GM21381 (cell line): ENCODE results near the gene GPATCH2.
A peak's percentile ranks its signal among the peaks of the same experiment; 100 is the strongest.
"Not testable (repeated sequence)": the region's sequence is repeated elsewhere in the genome, so short reads cannot be mapped to it uniquely, and the experiment has no call there.

Source experiments
- ATAC-seq: cut with Tn5 transposase; IDR thresholded peaks from one replicate; pipeline ENCODE4 v1.9.1; 2021; ENCODE audit warnings: mild to moderate bottlenecking, moderate library complexity; ENCODE audit not compliant: unreplicated experiment

Gene GPATCH2

DNA sequence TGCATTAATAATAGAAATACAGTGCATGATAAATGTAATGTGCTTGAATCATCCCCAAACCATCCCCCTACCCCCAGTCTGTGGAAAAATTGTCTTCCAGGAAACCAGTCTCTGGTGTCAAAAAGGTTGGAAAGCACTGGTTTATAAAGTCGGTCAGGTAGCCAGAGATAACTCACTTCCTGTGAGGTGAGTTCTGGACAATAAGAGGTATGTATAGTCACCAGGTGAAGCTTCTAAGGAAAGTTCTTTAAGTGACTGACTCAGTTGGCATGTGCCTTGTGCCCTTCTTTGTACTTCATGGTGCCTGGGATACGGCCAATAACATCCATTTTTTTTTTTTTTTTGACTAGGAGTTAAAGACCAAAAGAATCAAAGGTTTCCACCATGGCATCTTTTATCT, 103.7 kb downstream of the GPATCH2 start:
- no peak for ATAC-seq

DNA sequence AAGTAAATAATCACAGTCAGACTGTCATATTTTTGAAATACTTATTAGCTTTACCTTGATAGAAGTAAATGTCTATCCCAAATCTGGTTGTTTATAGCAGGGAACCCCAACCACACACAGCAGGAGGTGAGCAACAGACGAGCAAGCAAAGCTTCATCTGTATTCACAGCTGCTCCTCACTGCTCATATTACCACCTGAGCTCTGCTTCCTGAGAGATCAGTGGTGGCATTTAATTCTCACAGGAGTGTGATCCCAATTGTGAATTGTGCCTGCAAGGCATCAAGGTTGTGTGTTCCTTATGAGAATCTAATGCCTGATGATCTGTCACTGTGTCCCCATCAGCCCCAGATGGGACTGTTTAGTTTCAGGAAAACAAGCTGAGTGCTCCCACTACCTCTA, 104.3 kb downstream of the GPATCH2 start:
- ATAC-seq, result no peak

DNA sequence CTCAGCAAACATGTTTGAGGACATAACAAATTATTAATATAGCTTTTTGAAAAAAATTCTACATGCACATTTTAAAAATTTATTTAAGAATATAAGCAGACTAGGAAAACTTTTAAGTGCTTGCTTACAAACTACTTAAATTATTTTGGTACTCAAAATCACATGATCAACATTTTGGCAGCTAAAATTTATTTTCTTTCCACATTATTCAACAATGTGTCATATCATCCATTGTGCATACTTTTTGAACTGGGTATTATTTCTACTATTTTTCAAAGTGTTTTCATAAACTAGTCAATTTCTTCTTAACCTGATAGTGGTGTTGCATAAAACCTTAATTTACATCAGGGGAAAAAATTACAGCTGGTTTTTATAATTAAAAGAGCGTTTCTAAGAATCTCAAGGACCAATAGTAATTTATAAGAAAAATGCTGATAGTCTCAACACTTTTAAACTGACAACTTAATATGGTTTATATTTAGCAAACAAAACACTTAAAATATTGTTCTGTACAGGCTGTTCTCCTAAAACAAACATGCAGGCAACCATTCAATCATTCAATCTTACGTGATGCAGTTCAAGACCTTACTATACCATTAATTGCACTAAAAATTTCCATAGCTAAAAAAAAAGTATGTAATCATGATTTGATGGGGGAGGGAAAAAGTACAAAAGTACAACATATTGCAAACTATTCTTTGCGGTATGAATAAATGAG, 105.0 kb downstream of the GPATCH2 start:
- no peak for ATAC-seq

DNA sequence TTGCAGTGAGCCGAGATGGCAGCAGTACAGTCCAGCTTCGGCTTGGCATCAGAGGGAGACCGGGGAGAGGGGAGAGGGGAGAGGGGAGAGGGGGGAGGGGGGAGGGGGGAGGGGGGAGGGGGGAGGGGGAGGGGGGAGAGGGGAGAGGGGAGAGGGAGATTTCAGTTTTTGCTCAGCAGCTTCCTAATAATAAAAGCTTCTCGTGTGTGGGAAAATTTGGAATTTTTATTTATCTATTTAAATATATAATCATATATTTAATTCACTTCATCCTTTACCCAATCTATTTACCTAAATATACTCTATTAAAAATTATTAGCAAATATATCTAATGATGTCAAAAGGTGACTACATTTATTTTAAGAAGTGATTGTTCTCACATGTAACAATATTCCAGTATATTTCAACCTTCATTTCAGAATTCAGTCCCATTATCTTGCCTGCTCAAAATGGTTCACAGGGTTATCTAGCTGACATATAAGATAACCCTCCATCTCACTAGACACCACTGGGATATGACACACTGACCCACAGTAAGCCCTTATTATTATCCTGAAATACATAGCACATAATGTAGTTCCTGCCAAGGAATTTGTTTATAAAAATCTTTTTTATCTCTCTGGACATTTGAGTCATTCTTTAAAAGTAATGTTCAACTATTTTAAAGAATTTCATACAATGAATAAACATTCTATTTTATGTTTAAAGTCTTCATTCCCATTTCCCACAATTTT, 105.9 kb downstream of the GPATCH2 start:
- ATAC-seq, result no peak

DNA sequence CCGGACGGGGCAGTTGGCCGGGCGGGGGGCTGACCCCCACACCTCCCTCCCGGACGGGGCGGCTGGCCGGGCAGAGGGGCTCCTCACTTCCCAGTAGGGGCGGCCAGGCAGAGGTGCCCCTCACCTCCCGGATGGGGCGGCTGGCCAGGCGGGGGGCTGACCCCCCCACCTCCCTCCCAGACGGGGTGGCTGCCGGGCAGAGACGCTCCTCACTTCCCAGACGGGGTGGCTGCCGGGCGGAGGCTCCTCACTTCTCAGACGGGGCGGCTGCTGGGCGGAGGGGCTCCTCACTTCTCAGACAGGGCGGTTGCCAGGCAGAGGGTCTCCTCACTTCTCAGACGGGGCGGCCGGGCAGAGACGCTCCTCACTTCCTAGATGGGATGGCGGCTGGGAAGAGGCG, 107.0 kb downstream of the GPATCH2 start:
- ATAC-seq, result not testable (repeated sequence)

DNA sequence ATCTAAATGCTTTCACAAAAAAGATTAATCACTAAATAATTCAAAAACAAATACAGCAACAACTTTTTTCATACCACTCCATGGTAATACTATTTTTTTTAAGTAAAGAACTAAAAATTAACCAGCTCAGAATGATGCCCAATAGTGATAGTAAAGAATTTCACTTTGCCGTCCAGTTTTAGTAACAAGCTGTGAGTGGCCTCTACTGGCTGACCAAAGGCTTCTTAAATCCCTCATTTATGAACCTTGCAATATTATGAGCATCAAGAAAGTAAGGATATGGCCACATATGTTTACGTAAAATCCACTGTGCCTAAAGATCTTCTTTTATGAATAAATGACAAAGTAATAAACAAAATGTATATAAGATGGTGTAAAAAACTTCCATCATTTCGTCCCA, 108.6 kb downstream of the GPATCH2 start:
- ATAC-seq, result no peak

DNA sequence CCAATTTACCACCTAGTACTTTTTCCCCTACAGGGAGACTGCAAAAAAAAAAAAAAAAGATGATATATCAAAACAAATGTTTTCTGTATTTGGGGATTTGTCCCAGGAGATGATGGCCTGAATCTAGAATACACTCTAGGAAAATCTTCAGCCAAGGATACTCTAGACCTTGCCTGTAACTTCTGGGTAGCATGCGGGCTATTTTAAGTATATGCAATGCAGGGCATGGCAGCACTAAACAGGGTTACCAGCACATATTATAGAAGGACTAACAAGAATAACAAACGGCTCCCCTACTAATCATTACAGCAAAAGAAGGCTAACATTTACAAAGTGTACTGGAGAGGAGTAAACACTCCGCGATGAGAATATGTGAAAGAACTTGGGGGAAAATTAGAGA, 109.6 kb downstream of the GPATCH2 start:
- ATAC-seq, result no peak

DNA sequence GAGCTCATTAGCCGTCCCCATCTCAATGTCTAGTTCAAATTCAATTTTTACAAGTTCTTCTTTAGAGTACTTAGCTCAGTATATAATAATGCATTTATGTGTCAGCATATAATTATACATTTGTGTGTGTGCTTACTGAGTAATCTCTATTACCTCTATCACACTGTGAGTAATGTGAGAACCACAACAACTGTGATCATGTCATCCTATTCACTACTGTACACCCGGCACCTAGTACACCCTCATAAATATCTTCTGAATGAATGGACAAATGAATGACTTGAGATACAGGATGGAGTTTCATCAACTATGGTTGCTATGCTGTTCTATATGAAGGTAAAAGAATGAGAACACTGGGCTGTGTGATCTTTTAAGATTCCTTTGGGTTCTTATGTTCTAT, 124.0 kb downstream of the GPATCH2 start:
- ATAC-seq, result no peak

DNA sequence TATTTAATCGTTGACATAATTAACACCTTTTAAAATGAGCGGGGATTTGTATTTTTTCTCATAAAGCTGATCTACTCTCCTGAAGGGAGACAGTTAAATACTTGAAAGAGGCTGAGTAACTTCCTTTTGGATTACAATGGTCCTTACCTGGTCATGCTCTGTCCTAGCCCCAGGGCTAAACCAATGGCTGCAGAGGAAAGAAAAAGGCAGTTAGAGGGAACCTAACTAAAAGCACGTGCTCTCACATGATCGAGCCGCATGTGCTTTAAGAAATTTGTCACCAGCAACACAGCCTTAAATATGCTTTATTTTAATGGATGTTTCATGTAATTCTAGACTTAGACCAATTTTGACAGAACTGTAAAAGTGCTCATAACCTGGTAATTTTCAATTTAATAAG, 132.7 kb downstream of the GPATCH2 start:
- no peak for ATAC-seq

DNA sequence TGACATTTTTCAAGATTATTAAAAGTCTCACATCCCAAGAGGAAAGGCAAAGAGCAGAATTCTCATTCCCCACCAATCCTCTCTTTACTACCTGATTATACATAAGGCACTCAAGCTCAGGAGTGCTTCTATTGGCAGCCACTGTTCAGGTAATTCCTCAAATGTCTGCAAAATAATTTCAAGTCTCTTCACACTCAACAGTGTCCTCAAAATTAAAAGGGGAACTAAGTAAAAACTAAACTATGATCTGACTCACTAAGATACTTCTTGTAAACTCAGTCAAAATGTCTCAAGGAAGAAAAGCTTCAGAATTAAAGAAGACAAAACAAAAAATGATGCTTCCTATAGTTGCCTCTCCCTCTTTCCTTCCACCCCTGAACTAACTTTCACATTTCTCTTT, 135.6 kb downstream of the GPATCH2 start:
- ATAC-seq, result peak; percentile 92

DNA sequence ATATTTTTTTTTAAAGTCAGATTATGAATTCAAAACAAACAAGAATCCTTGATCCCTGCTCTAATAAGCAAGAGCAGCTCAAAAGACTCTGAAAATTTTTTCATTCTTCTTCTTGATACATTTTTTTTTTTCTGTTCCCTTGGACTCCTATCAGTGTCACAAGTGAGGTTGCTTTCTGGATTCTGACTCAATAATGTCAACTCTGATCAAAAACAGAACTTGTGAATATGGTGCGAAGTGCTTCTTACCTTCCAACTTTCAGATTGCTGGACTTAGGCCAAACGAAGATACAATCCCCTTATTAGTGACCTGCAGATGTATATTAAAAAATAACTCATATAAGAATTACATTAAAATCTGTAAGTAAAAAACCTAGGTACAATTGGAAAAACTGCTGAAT, 136.1 kb downstream of the GPATCH2 start:
- peak; percentile 58 for ATAC-seq

DNA sequence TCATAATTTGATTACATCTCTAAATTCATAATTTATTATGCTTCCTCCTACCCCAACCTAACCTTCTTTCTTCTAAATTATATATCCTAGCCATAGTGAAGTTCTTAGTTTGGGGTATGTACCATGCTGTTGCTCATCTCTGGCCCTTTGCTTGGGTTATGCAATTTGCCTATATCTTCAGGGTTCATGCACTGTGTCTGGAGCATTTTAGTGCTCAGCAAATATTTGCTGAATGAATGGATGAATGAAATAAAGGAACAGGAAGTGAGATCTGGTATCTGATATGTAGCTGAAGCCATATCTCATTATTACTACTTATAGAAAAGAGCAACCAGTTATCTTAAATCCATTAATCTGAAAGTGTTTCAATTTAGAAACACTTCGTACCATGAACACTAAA, 137.6 kb downstream of the GPATCH2 start:
- no peak for ATAC-seq

DNA sequence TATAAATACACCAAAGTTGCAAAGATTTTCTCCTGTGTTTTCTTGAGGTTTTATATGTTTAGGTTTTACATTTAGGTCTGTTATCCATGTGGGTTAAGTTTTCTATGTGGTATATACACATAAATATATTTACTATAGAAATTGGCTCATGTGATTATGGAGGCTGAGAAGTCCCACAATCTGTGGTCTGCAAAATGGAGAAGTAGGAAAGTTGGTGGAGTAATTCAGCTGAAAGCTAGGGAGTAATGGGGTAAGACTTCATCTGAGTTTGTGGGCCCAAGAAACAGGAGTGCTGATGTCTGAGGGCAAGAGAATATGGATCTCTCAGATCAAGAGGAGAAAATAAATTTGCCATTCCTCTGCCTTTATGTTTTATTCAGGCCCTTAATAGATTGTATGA, 146.0 kb downstream of the GPATCH2 start:
- no peak for ATAC-seq

DNA sequence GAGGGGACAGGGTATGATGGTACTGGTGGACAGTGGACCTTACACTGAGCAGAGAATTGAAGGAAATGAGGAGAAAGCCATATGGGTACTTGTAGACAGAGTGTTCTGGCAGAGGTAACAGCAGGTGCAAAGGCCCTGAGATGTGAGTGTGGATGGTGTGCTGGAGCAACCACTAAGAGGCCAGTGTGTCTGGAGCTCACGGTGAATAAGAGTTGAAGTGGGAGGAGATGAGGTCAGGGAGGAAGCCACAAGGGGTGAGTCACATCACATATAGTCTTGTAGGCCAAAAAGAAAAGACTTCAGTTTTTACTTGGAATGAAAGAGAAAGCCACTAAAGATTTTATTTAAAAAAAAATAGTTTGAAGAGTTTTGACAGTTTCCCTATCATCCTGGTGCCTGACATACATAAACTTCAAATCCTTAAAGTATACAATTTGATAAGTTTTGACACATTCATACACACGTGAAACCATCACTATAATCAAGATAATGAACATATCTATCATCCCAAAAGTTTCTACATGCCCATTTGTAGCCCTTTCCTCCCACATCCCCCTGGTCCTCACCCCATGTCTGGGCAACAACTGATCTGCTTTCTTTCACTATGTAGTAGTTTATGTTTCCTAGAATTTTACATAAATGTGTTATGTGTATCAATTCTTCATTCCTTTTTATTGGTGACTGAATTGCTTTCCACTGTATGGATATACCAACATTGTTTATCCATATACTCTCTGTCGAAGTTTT, 148.4 kb downstream of the GPATCH2 start:
- ATAC-seq, result peak; percentile 99

DNA sequence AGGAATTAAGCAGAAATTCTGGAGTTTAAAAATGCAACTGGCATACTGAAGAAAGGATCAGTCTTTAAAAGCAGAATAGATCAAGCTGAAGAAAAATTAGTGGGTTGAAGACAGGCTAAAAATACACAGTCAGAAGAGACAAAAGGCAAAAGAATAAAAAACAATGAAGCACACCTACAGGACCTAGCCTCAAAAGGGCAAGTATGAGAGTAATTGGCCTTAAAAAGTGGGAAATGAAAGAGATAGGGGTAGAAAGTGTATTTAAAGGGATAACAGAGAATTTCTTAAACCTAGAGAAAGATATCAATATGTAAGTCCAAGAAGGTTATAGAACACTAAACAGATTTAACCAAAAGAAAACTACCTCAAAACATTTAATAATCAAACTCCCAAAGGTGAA, 152.4 kb downstream of the GPATCH2 start:
- ATAC-seq, result no peak

DNA sequence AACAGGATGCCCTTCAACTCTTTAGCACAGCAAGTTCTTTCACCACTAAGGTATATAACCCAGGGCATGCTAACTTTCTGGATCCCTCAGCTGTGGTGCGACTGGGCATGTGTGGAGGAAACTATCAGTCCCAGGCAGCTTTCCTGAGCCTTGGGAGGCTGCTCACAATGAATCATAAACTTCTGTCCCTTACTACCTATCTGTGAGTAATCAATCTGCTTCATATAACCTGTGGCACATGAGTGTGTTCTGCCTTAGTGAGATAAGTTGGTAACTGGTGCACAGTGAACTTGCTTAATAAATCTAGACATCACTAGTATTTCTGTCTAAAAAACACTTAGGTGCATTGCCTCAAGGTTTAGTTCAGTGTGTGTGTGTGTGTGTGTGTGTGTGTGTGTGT, 158.0 kb downstream of the GPATCH2 start:
- ATAC-seq, result no peak

DNA sequence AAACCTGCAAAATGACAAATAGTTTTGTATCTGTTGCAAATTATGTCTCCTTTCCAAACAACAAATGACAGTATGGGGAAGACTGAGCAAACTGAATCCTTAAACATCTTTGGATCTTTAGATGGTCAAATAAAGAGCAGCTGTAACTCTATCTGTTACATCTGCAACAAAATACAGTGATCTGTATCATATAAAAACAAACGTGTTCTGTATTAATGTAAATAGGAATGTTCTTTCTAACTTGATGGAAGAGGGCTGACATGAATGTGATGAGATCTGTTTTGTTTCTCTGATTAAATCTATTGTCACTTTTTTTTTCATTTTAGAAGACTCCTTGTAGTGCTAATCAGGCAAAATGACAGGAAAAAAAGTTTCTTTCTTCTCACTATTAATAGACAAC, 159.5 kb downstream of the GPATCH2 start:
- ATAC-seq, result no peak

DNA sequence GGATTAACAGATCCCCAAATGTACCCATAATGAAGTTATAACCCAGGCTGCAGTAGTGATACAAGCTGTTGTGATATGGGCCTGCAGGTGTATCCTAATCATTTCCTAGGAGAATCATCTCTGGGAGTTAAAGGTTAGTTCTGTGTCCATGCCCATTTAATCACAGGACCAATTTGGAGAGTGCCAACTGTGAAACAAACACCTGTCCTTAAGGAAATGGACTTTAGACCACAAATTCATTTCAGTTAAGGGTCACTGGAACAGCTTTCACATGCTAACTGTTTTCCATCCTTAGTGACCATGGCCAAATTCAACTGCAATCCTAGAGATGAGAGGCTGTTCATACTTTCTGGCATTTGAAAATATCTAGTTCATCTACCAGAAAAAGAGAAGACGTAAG, 160.9 kb downstream of the GPATCH2 start:
- ATAC-seq, result no peak

DNA sequence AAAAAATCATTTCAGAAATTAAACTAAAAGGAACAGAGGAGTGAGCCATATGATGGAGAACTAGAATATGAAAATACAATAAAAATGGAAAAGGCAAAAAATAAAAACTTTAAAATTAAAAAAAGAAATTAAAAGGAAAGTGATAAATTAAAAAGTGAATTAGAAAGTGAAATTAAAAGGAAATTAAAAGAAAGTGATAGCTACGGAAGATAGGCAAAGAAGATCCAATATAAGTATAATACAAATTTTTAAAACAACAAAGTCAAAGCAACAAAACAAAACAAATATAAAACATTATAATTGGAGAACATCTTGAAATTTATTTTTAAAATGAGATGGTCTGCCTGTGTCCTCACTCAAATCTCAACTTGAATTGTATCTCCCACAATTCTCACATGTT, 165.8 kb downstream of the GPATCH2 start:
- ATAC-seq, result no peak

DNA sequence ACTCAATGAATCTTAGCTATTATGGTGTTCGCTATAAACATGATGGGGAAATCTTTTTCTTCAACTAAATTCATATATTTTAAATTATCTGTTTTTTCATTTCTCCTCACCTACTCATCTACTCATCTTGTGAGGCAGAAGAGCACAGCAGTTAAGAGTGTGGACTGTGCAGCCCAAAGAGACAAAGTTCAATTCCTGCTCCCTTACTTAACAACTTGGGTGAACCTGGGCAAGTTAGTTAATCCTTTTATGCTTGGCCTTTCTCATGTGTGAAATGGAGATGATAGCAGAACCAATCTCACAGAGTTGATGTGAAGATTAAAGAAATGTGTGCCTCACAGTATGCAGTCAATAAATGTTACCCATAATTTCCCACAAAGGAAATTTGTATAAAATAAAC, 168.2 kb downstream of the GPATCH2 start:
- ATAC-seq, result no peak

DNA sequence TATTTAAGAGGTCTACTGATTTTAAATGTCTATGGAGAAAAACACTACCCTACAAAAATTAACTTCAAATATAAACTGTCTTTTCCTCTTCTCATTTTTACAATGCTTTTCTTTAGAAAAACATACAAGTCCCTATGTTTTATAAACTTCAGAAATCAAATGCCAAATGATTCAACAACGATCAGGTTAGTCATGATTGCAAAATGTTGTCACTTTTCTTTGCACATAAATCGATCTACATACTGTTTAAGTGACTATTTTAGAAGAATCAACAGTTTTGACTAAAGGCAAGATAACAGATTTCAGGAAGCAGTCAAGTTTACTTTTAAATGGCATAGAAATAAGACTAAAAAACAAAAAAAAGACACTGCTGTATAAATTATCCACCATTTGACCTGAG, 168.7 kb downstream of the GPATCH2 start:
- ATAC-seq, result no peak

DNA sequence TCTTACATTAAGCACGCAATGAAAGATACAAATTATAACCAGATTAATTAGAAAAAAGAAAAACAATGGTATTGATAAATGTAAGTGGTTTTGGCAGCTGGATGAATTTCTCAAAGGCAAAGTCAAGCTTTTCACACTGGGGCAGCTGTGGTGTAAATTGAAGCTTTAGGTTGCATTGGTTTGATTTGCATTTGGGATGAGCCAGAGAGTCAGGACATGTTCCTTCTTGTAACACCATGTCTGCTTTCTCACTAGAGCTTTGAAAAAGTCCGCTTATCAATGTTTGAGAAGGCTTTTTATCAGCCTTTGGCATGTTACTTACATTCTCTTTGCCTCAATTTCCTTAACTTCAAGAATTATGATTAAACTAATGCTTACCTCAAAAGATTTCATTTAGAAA, 173.9 kb downstream of the GPATCH2 start:
- ATAC-seq, result no peak
